HCT116 (cell line): ENCODE measurements around the gene APCDD1L. TPM values are rescaled to one million over a fixed set of nuclear protein-coding genes. Genes with fewer than 3 reads are reported as not detected.

Experiments used
- ATAC-seq: fragments of 200-7000 bp; cut with Tn5 transposase; 2 replicates; pipeline ENCODE4 v1.9.1; 2020; ENCODE audit warnings: mild to moderate bottlenecking, moderate library complexity
- BruUV-seq: library from RNA; stranded (reverse); fragments of 400-500 nt; replicated peaks from 2 replicates; lab custom pipeline; 2021; lab: Mats Ljungman, UMichigan
- CTCF ChIA-PET: fragments of 300-600 bp; sonication (Branson Sonifier 250); formaldehyde crosslinking; loops from one replicate; lab custom pipeline; 2021; ENCODE audit warnings: antibody characterized with exemption; lab: Charles Lee
- POLR2A ChIA-PET: fragments of 300-600, 350-600 bp; sonication (Branson Sonifier 250); formaldehyde crosslinking; loops from one replicate; lab custom pipeline; 2021; ENCODE audit warnings: antibody characterized with exemption; lab: Charles Lee
- RAD21 ChIA-PET, 2 experiments: fragments of 300-600 bp; sonication (Branson Sonifier 250); formaldehyde crosslinking; loops; one replicate each; lab custom pipeline; 2023; ENCODE audit warnings: low total read pairs in 2 of 2; ENCODE audit not compliant: uncharacterized antibody in 2 of 2, unreplicated experiment in 2 of 2, low non-redundant PET in 1 of 2; lab: Charles Lee
- DNase-seq: peaks from one replicate; pipeline ENCODE4 v3.0.0-alpha.2; 2010; ENCODE audit warnings: low read depth, low spot score
- H2AFZ ChIP-seq: fragments of 200-600 bp; shearing (Covaris generic), sonication (generic); 2 replicates; pipeline ENCODE4 v1.6.1; 2017; ENCODE audit warnings: low read depth, mixed run types, mixed read lengths, antibody characterized with exemption, low read length; ENCODE audit not compliant: poor library complexity, severe bottlenecking
- H3K27ac ChIP-seq: 2 replicates; pipeline ENCODE4 v1.5.1; 2012; ENCODE audit warnings: low read depth, low read length
- H3K27me3 ChIP-seq: fragments of 200-600 bp; sonication (generic); 2 replicates; pipeline ENCODE4 v1.6.1; 2016; ENCODE audit warnings: mixed run types, low read length, mixed read lengths; ENCODE audit not compliant: insufficient read depth
- H3K36me3 ChIP-seq, 2 experiments: fragments of 200-500 bp in 1 of 2; fragments of 200-600 bp in 1 of 2; sonication (Bioruptor generic) in 1 of 2; sonication (generic) in 1 of 2; 2 replicates each; pipeline versions ENCODE4 v1.5.1 to v1.6.1; 2014 to 2016; ENCODE audit warnings: low read length in 2 of 2, inconsistent platforms in 1 of 2, mixed read lengths in 1 of 2, mixed run types in 1 of 2; ENCODE audit not compliant: insufficient read depth in 2 of 2, control insufficient read depth in 1 of 2
- H3K4me1 ChIP-seq, 2 experiments: fragments of 200-600 bp in 1 of 2; sonication (generic) in 1 of 2; 2 replicates each; pipeline versions ENCODE4 v1.5.1 to v1.6.1; 2012 to 2017; ENCODE audit warnings: low read length in 2 of 2, inconsistent platforms in 1 of 2, mild to moderate bottlenecking in 1 of 2, mixed read lengths in 1 of 2, mixed run types in 1 of 2, moderate library complexity in 1 of 2; ENCODE audit not compliant: insufficient read depth in 2 of 2, control insufficient read depth in 1 of 2
- H3K4me2 ChIP-seq: fragments of 200-600 bp; sonication (generic); 2 replicates; pipeline ENCODE4 v1.6.1; 2017; ENCODE audit warnings: mixed run types, low read length, mixed read lengths
- H3K4me3 ChIP-seq, 2 experiments: fragments of 200-600 bp in 1 of 2; sonication (generic) in 1 of 2; replicated peaks in 1 of 2; 2 replicates each; pipeline ENCODE4 v1.5.1; 2011 to 2016; ENCODE audit warnings: low read length in 2 of 2, control low read depth in 1 of 2, low read depth in 1 of 2, mild to moderate bottlenecking in 1 of 2, mixed read lengths in 1 of 2, mixed run types in 1 of 2
- H3K79me2 ChIP-seq: fragments of 200-600 bp; sonication (generic); 2 replicates; pipeline ENCODE4 v1.6.1; 2017; ENCODE audit warnings: mild to moderate bottlenecking, mixed run types, low read length, moderate library complexity, mixed read lengths; ENCODE audit not compliant: insufficient read depth
- H3K9ac ChIP-seq: fragments of 200-600 bp; sonication (generic); 2 replicates; pipeline ENCODE4 v1.6.1; 2016; ENCODE audit warnings: low read length, mixed read lengths
- H3K9me2 ChIP-seq: fragments of 200-600 bp; sonication (generic), shearing (Covaris generic); 2 replicates; pipeline ENCODE4 v1.6.1; 2017; ENCODE audit warnings: mixed run types, mild to moderate bottlenecking, moderate library complexity; ENCODE audit not compliant: insufficient read depth
- H3K9me3 ChIP-seq, 2 experiments: fragments of 200-500 bp in 1 of 2; fragments of 200-600 bp in 1 of 2; sonication (Bioruptor generic) in 1 of 2; sonication (generic) in 1 of 2; 2 replicates each; pipeline ENCODE4 v1.6.1; 2014 to 2017; ENCODE audit warnings: low read length in 2 of 2, mixed read lengths in 2 of 2, inconsistent platforms in 1 of 2, low read depth in 1 of 2, mild to moderate bottlenecking in 1 of 2, mixed run types in 1 of 2, moderate library complexity in 1 of 2; ENCODE audit not compliant: control insufficient read depth in 1 of 2, insufficient read depth in 1 of 2
- H4K20me1 ChIP-seq: fragments of 200-600 bp; sonication (generic), shearing (Covaris generic); 2 replicates; pipeline ENCODE4 v1.6.1; 2017; ENCODE audit warnings: mixed run types, mild to moderate bottlenecking, moderate library complexity; ENCODE audit not compliant: insufficient read depth
- CBX3 ChIP-seq: IDR thresholded peaks from 2 replicates; pipeline ENCODE4 v1.6.1; 2012; ENCODE audit warnings: low read depth
- CEBPB ChIP-seq: IDR thresholded peaks from 2 replicates; pipeline ENCODE4 v1.6.1; 2012; ENCODE audit warnings: low read depth
- ELF1 ChIP-seq: IDR thresholded peaks from 2 replicates; pipeline ENCODE4 v1.6.1; 2012; ENCODE audit warnings: low read depth, borderline replicate concordance
- FOSL1 ChIP-seq: IDR thresholded peaks from 2 replicates; pipeline ENCODE4 v1.6.1; 2012; ENCODE audit warnings: low read depth
- JUND ChIP-seq: IDR thresholded peaks from 2 replicates; pipeline ENCODE4 v1.6.1; 2012
- POLR2A ChIP-seq: IDR thresholded peaks from 2 replicates; pipeline ENCODE4 v1.7.0; 2011; ENCODE audit warnings: borderline replicate concordance; ENCODE audit not compliant: insufficient read depth, insufficient read length; ENCODE audit errors: extremely low read depth
- SIN3A ChIP-seq: IDR thresholded peaks from 2 replicates; pipeline ENCODE4 v1.6.1; 2012; ENCODE audit warnings: low read depth
- SP1 ChIP-seq: IDR thresholded peaks from 2 replicates; pipeline ENCODE4 v1.6.1; 2012; ENCODE audit warnings: low read depth
- SRF ChIP-seq: IDR thresholded peaks from 2 replicates; pipeline ENCODE4 v1.6.1; 2012; ENCODE audit warnings: low read depth
- intact Hi-C: fragments of 100-400 bp; cut with micrococcal nuclease; formaldehyde crosslinking; loops from 2 replicates; pipeline ENCODE4 v1.10.0; 2022
- total RNA-seq: library from RNA; stranded (reverse); gene quantifications from one replicate; pipeline ENCODE4 v1.2.1, GENCODE V29; 2021; ENCODE audit not compliant: unreplicated experiment
- TF ChIP-seq, protein P1 (sequence below), 3 experiments: fragments of 200-600 bp in 1 of 3; sonication (generic) in 1 of 3; IDR thresholded peaks in 2 of 3; conservative IDR thresholded peaks in 1 of 3; 2 replicates each; pipeline ENCODE4 v1.5.1; 2012 to 2017; ENCODE audit warnings: low read depth in 2 of 3, low read length in 2 of 3, antibody characterized with exemption in 1 of 3, borderline replicate concordance in 1 of 3, control low read depth in 1 of 3, mild to moderate bottlenecking in 1 of 3, mixed read lengths in 1 of 3, mixed run types in 1 of 3, moderate library complexity in 1 of 3; ENCODE audit not compliant: insufficient read depth in 1 of 3
- TF ChIP-seq, protein P2 (sequence below): IDR thresholded peaks from 2 replicates; pipeline ENCODE4 v1.6.1; 2011; ENCODE audit warnings: mild to moderate bottlenecking, low read length, moderate library complexity; ENCODE audit not compliant: insufficient replicate concordance; ENCODE audit errors: extremely low read depth

The APCDD1L gene
- total RNA-seq, 1 experiment from 2014 or later: not detected

DNA sequence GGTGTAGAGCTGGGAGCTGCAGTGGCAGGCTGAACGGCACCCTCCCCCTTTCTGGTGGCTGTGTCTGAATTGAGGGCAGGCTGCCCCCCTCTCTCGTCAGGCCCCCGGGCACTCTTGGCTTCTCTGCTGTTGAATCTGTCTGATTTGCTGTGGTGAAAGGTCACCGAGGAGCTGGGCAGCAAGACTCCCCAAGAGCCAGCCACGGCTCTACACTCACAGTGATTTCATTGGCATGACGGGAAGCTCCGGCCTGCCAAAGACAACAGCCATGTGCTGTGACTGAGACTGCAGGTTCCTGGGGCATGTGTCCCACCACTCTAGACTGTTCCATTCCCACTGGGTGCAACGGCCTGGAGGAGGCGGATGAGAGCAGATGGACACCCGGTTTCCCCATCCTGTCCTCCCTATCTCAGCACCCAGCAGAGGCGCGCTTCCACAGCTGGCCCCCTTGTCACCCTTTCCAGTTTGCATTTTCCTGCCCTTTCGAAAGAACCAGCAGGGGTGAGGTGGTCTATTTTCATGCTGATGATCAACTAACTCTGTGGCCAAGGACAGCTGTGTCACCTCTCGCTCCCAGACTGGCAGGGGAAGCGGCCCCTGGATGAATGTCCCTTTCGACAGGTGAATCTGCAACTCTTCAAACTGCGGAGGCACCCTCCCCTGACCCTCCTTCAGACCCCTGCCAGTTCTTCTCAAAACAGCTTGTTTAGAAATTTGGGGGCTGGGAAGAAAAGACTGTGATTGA, 2.2 kb downstream of the APCDD1L start (continued):
- no peak for TF ChIP-seq SRF
- no peak for TF ChIP-seq SIN3A
- TF ChIP-seq FOSL1: no peak
- no peak for TF ChIP-seq ELF1
- TF ChIP-seq JUND: no peak
- TF ChIP-seq, protein P1, sequence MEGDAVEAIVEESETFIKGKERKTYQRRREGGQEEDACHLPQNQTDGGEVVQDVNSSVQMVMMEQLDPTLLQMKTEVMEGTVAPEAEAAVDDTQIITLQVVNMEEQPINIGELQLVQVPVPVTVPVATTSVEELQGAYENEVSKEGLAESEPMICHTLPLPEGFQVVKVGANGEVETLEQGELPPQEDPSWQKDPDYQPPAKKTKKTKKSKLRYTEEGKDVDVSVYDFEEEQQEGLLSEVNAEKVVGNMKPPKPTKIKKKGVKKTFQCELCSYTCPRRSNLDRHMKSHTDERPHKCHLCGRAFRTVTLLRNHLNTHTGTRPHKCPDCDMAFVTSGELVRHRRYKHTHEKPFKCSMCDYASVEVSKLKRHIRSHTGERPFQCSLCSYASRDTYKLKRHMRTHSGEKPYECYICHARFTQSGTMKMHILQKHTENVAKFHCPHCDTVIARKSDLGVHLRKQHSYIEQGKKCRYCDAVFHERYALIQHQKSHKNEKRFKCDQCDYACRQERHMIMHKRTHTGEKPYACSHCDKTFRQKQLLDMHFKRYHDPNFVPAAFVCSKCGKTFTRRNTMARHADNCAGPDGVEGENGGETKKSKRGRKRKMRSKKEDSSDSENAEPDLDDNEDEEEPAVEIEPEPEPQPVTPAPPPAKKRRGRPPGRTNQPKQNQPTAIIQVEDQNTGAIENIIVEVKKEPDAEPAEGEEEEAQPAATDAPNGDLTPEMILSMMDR (IDR thresholded peaks at IDR 0.05 in 2 of 3, conservative IDR thresholded peaks at IDR 0.05 in 1 of 3; ENCODE audit: borderline replicate concordance in 1 of 3, insufficient read depth in 1 of 3, low read depth in 2 of 3, low read length in 2 of 3): no peak
- no peak for TF ChIP-seq SP1
- no peak for TF ChIP-seq POLR2A
- TF ChIP-seq, all 23 proteins: peak for 0

DNA sequence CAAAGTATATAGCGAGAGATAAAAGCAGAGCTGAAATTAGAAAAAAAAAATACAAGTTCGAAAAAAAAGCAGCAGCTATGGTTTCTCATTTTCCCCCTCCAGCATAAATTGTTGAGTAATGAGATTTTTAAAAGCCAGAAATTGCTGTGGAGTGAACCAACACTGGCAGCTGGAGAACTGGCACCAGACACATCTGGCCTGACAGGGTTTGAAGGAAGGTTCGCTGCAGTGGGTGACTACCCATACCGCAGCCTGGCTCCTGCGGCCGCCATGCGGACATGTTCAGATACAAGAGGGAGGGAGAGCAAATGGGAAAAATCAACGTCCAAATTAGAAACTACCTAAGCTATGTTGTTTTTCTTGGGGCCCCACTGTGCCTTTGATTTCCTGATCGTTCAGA, 3.3 kb downstream of the APCDD1L start:
- H3K27ac ChIP-seq: no peak overlapping the region
- DNase-seq (no peak), ATAC-seq (no peak)
- BruUV-seq: no TSS peak
- RAD21 ChIA-PET: no interaction called here
- no peak overlapping the region for H2AFZ ChIP-seq
- intact Hi-C loops: no loop called here
- H3K9me3 ChIP-seq: no peaks in the 10 kb centered on the region
- H3K4me1 ChIP-seq: peaks cover 0 to 7% of the 10 kb centered on the region in 2 experiments; a peak in 2 of 4 replicates
- H3K9me2 ChIP-seq: no peaks in the 10 kb centered on the region
- no peaks in the 10 kb centered on the region for H4K20me1 ChIP-seq
- POLR2A ChIA-PET: no interaction called here
- H3K79me2 ChIP-seq: no peaks in the 10 kb centered on the region
- CTCF ChIA-PET: no interaction called here
- no peaks in the 10 kb centered on the region for H3K36me3 ChIP-seq
- no peaks in the 10 kb centered on the region for H3K27me3 ChIP-seq
- H3K4me3 ChIP-seq: no peak overlapping the region
- no peak overlapping the region for H3K4me2 ChIP-seq
- no peak overlapping the region for H3K9ac ChIP-seq
- TF ChIP-seq CEBPB: no peak
- TF ChIP-seq FOSL1: no peak
- TF ChIP-seq, protein P2, sequence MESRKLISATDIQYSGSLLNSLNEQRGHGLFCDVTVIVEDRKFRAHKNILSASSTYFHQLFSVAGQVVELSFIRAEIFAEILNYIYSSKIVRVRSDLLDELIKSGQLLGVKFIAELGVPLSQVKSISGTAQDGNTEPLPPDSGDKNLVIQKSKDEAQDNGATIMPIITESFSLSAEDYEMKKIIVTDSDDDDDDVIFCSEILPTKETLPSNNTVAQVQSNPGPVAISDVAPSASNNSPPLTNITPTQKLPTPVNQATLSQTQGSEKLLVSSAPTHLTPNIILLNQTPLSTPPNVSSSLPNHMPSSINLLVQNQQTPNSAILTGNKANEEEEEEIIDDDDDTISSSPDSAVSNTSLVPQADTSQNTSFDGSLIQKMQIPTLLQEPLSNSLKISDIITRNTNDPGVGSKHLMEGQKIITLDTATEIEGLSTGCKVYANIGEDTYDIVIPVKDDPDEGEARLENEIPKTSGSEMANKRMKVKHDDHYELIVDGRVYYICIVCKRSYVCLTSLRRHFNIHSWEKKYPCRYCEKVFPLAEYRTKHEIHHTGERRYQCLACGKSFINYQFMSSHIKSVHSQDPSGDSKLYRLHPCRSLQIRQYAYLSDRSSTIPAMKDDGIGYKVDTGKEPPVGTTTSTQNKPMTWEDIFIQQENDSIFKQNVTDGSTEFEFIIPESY: no peak
- TF ChIP-seq POLR2A: no peak
- no peak for TF ChIP-seq CBX3
